MM.1S (cell line): ENCODE results near the gene KCNQ1.

Experiments
- DNase-seq: peaks from one replicate; pipeline ENCODE4 v3.0.0-alpha.2; 2015
- H2AFZ ChIP-seq: fragments of 300-600 bp; sonication (generic); 2 replicates; pipeline ENCODE4 v1.6.0; 2016; ENCODE audit warnings: antibody characterized with exemption, low read length
- H3F3A ChIP-seq: fragments of 300-600 bp; sonication (generic); 2 replicates; pipeline ENCODE4 v1.6.1; 2016; ENCODE audit warnings: mild to moderate bottlenecking, antibody characterized with exemption, low read length, moderate library complexity, mixed read lengths; ENCODE audit not compliant: insufficient read depth
- H3K27ac ChIP-seq: fragments of 300-600 bp; sonication (generic); 2 replicates; pipeline ENCODE4 v1.5.1; 2016; ENCODE audit warnings: mild to moderate bottlenecking, low read length
- H3K27me3 ChIP-seq: fragments of 300-600 bp; sonication (generic); replicated peaks from 2 replicates; pipeline ENCODE4 v1.6.0; 2016; ENCODE audit warnings: low read length; ENCODE audit not compliant: insufficient read depth
- H3K36me3 ChIP-seq: fragments of 300-600 bp; sonication (generic); replicated peaks from 2 replicates; pipeline ENCODE4 v1.6.1; 2016; ENCODE audit warnings: mild to moderate bottlenecking, low read length, mixed read lengths; ENCODE audit not compliant: insufficient read depth
- H3K4me1 ChIP-seq: fragments of 300-600 bp; sonication (generic); 2 replicates; pipeline ENCODE4 v1.6.1; 2016; ENCODE audit warnings: low read length, mixed read lengths
- H3K4me2 ChIP-seq: fragments of 300-600 bp; sonication (generic); 2 replicates; pipeline ENCODE4 v1.6.0; 2016; ENCODE audit warnings: low read depth, low read length
- H3K4me3 ChIP-seq: fragments of 300-600 bp; sonication (generic); 2 replicates; pipeline ENCODE4 v1.5.1; 2016; ENCODE audit warnings: low read length, mixed read lengths
- H3K79me2 ChIP-seq: fragments of 300-600 bp; sonication (generic); 2 replicates; pipeline ENCODE4 v1.6.1; 2016; ENCODE audit warnings: mixed run types, low read length, mixed read lengths
- H3K9ac ChIP-seq: fragments of 300-600 bp; sonication (generic); 2 replicates; pipeline ENCODE4 v1.6.1; 2016; ENCODE audit warnings: low read length, mixed read lengths
- H3K9me2 ChIP-seq: fragments of 300-600 bp; sonication (generic); replicated peaks from 2 replicates; pipeline ENCODE4 v1.6.1; 2016; ENCODE audit warnings: mild to moderate bottlenecking, low read length, mixed read lengths; ENCODE audit not compliant: insufficient read depth
- H3K9me3 ChIP-seq: fragments of 300-600 bp; sonication (generic); replicated peaks from 2 replicates; pipeline ENCODE4 v1.6.1; 2016; ENCODE audit warnings: mild to moderate bottlenecking, low read length, mixed read lengths; ENCODE audit not compliant: insufficient read depth
- H4K20me1 ChIP-seq: fragments of 300-600 bp; sonication (generic); 2 replicates; pipeline ENCODE4 v1.6.1; 2016; ENCODE audit warnings: mild to moderate bottlenecking, low read length, moderate library complexity, mixed read lengths; ENCODE audit not compliant: insufficient read depth
- EZH2 ChIP-seq: fragments of 300-600 bp; sonication (generic); optimal IDR thresholded peaks from 2 replicates; pipeline ENCODE3; 2017; ENCODE audit warnings: low read depth, mild to moderate bottlenecking, antibody characterized with exemption, low read length, mixed read lengths
- EZH2phosphoT487 ChIP-seq: fragments of 300-600 bp; sonication (generic); IDR thresholded peaks from 2 replicates; pipeline ENCODE4 v1.6.1; 2018; ENCODE audit warnings: antibody characterized with exemption, low read length
- TF ChIP-seq, protein P1 (sequence below): fragments of 300-600 bp; sonication (generic); IDR thresholded peaks from 2 replicates; pipeline ENCODE4 v1.5.1; 2016; ENCODE audit warnings: antibody characterized with exemption, low read length, mixed read lengths

KCNQ1 gene

DNA sequence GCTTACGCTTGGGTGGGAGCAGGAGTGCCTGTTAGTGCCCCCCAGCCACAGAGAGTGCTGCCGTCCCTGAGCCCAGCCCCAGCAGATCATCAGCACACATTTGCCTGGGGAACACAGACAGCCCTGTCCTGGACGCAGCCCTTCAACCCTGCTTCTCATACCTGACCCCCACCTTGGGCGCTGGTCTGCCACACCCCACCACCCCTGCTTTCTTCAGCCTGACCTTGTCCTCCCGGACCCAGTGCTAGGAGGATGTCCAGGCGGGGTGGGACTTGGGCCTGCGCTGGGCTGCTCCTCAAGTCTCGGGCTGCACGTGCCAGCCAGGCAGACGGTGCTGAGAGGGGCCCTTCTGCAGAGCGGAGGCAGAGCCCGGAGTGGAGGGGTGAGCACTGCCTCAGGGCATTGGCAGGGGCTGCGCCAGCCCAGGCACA is 135.8 kb downstream of the KCNQ1 start:
- DNase-seq = no peak
- TF ChIP-seq, protein P1, sequence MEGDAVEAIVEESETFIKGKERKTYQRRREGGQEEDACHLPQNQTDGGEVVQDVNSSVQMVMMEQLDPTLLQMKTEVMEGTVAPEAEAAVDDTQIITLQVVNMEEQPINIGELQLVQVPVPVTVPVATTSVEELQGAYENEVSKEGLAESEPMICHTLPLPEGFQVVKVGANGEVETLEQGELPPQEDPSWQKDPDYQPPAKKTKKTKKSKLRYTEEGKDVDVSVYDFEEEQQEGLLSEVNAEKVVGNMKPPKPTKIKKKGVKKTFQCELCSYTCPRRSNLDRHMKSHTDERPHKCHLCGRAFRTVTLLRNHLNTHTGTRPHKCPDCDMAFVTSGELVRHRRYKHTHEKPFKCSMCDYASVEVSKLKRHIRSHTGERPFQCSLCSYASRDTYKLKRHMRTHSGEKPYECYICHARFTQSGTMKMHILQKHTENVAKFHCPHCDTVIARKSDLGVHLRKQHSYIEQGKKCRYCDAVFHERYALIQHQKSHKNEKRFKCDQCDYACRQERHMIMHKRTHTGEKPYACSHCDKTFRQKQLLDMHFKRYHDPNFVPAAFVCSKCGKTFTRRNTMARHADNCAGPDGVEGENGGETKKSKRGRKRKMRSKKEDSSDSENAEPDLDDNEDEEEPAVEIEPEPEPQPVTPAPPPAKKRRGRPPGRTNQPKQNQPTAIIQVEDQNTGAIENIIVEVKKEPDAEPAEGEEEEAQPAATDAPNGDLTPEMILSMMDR = no peak
- TF ChIP-seq EZH2phosphoT487 (no peak), EZH2 (no peak)

DNA sequence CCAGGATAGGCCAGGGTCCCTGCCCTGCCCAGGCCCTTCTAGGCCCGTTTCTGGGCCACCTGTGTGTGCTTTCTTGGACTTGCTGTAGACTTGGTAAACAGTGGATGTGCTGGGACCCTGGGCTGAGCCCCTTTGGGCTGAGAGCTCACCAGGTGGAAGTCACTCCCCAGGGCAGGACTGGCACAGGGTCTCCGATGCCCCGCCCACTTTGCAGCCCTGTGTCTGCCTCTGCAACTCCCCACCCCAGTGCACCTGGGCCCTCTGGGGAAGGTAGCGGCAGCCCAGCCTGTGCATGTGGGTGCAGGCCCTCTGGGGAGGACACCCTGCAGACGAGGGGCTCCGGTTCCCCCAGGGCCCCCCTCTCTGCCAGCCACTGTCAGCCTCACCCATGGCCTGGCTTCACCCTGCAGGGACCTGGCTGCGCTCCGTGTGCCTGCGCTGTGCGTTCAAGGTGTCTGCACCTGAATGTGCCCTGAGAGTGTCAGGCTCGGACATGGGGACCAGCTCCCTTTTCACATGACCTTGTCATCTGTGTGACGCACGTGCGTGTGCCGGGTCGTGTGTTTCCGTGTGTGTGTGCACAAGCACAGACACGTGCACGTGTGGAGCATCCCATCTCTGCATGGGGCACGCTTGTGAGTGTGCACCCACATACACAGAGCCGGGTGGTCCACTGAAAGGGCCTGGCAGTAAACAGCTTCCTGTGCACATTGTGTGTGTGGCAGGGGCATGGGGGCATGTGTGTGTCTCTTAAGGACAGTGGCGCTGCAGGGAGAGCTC is 136.5 kb downstream of the KCNQ1 start:
- H2AFZ ChIP-seq = no peak overlapping the region
- no peaks in the 10 kb centered on the region for H3K27me3 ChIP-seq
- no peak for DNase-seq
- no peak overlapping the region for H3K9ac ChIP-seq
- no peak overlapping the region for H3K4me3 ChIP-seq
- H3K36me3 ChIP-seq = no peaks in the 10 kb centered on the region
- H3K27ac ChIP-seq = no peak overlapping the region
- no peaks in the 10 kb centered on the region for H3K4me1 ChIP-seq
- H3K9me3 ChIP-seq = no peaks in the 10 kb centered on the region
- H3K9me2 ChIP-seq = no peaks in the 10 kb centered on the region
- no peaks in the 10 kb centered on the region for H4K20me1 ChIP-seq
- no peaks in the 10 kb centered on the region for H3K79me2 ChIP-seq
- no peak overlapping the region for H3K4me2 ChIP-seq
- TF ChIP-seq EZH2 = no peak
- TF ChIP-seq EZH2phosphoT487 = no peak
- TF ChIP-seq, protein P1 = no peak
- no peaks in the 10 kb centered on the region for H3F3A ChIP-seq

More for the DNA sequence above, 135.8 kb downstream of the KCNQ1 start:
- Histone ChIP-seq H3F3A (no peaks in the 10 kb centered on the region), H3K4me1 (no peaks in the 10 kb centered on the region), H4K20me1 (no peaks in the 10 kb centered on the region), H2AFZ (no peak overlapping the region), H3K9me2 (no peaks in the 10 kb centered on the region), H3K9ac (no peak overlapping the region), H3K36me3 (no peaks in the 10 kb centered on the region), H3K4me3 (no peak overlapping the region), H3K27ac (no peak overlapping the region), H3K4me2 (no peak overlapping the region), H3K79me2 (no peaks in the 10 kb centered on the region), H3K9me3 (no peaks in the 10 kb centered on the region), H3K27me3 (no peaks in the 10 kb centered on the region)

DNA sequence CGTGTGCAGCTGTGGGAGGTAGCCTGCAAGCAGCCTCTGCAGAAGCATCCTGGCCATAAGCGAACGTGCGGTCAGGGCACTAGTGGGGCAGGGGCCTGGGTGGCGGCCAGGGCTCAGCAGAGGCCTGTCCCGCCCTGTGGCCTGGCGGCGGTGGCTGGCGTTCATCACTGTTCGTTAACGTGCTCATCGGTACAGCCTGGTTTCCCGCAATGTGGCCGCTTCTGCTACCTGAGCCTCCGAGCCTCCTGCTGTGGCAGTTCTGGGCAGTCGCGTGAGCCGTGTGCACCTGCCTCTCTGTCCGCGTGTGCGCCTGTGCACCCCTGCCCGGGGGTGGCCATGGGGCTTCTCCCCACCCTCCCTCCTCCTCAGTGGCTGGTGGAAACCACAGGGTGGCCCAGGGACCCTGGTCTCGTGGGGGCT is 137.1 kb downstream of the KCNQ1 start:
- Histone ChIP-seq H3K27ac (no peak overlapping the region), H3K9me2 (no peaks in the 10 kb centered on the region)

More for the DNA sequence above, 137.1 kb downstream of the KCNQ1 start:
- Histone ChIP-seq H3K79me2 (no peaks in the 10 kb centered on the region), H3F3A (no peaks in the 10 kb centered on the region), H3K36me3 (no peaks in the 10 kb centered on the region), H2AFZ (no peak overlapping the region), H3K9ac (no peak overlapping the region), H3K4me3 (no peak overlapping the region), H4K20me1 (no peaks in the 10 kb centered on the region), H3K9me3 (no peaks in the 10 kb centered on the region), H3K4me1 (no peaks in the 10 kb centered on the region), H3K4me2 (no peak overlapping the region), H3K27me3 (no peaks in the 10 kb centered on the region)
- TF ChIP-seq EZH2 = no peak
- TF ChIP-seq, protein P1 = no peak
- TF ChIP-seq EZH2phosphoT487 = no peak
- DNase-seq = no peak
